HK-2 (cell line): Measurements from ENCODE around the gene RHOB.
A peak's percentile ranks its signal among the peaks of the same experiment; 100 is the strongest.

Experiments used
- DNase-seq: peaks from one replicate; pipeline ENCODE4 v3.0.0-alpha.2; 2018; ENCODE audit not compliant: unreplicated experiment

The RHOB gene

GRCh38 chr2:20436716-20437470 is 10.0 kb upstream of the RHOB start:
- no peak for DNase-seq

GRCh38 chr2:20438334-20439192 is 8.3 kb upstream of the RHOB start:
- no peak for DNase-seq

- DNase-seq: no peak
These were observed 7.7 kb upstream of the RHOB start for GRCh38 chr2:20439193-20439475.

- no peak for DNase-seq
These were observed 7.4 kb upstream of the RHOB start for GRCh38 chr2:20439503-20439902.

GRCh38 chr2:20440001-20440560 is 6.8 kb upstream of the RHOB start:
- DNase-seq: no peak

GRCh38 chr2:20443276-20443920 is 3.5 kb upstream of the RHOB start:
- peak; percentile 73 for DNase-seq

GRCh38 chr2:20444101-20444992 is 2.5 kb upstream of the RHOB start:
- no peak for DNase-seq

GRCh38 chr2:20444993-20445910 is 1.6 kb upstream of the RHOB start:
- DNase-seq: no peak

GRCh38 chr2:20446255-20446916 is 488 bp upstream of the RHOB start:
- DNase-seq: no peak

- peak; percentile 59 for DNase-seq
These were observed 767 bp downstream of the RHOB start for GRCh38 chr2:20447437-20448245.

- DNase-seq: no peak
These were observed 1.5 kb downstream of the RHOB start for GRCh38 chr2:20448246-20448976.

- DNase-seq: no peak
These were observed 2.1 kb downstream of the RHOB start for GRCh38 chr2:20448977-20449306.

- DNase-seq: no peak
These were observed 2.8 kb downstream of the RHOB start for GRCh38 chr2:20449501-20450200.

GRCh38 chr2:20450201-20450999 is 3.5 kb downstream of the RHOB start:
- peak; percentile 16 for DNase-seq

- no peak for DNase-seq
These were observed 4.1 kb downstream of the RHOB start for GRCh38 chr2:20451000-20451290.

GRCh38 chr2:20451341-20451740 is 4.5 kb downstream of the RHOB start:
- DNase-seq: no peak
